ENCODE results near the gene SELENON. TPM values are rescaled to one million over a fixed set of nuclear protein-coding genes. Genes with fewer than 3 reads are reported as not detected.

The SELENON gene
- total and polyA plus RNA-seq, 3 donors from 2014 or later, result 17.2 to 30.7 (median 29.8) TPM

DNA sequence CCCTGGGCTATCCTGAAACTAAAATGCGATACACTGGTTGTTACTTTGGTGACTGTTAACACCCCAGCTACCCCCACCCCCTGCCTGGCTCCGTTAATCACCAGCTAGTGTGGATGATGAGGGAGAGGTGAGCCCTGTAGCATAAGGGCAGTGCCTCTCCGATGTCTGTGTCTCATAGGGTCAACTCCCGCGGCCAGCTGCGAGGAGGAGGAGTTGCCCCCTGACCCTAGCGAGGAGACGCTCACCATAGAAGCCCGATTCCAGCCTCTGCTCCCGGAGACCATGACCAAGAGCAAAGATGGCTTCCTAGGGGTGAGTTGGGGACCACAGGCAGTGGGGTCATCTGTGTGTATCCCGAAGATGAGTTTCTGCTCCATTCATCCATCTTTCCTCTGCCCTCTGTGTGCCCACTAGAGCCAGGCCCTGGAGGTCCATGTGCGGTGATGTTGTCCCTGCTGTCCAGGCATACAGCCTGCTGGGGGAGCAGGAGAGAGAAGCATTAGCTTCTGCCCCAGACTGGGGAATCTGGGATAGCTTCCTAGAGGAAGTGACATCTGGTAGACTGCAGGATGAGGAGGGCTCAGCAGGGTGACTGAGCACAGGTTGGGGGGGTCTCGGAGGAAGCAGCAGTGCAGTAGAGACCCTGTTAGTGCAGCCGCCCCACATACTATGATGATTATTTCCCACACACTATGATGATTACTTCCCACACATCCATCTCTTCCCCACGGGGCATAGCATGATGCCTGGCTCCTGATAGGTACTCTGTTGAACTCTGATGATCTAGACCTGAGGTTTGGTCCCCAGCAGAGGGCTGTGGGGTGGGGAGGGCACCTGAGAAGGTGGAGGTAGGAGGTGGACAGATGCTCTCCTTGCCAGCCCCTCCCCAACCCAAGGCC is 5.2 kb downstream of the SELENON start:
- 85 to 88% methylated on average over 8 to 15 of the region's 15 CpGs for WGBS, 2 donors
- Histone ChIP-seq H3K4me3 (no peak overlapping the region), H3K36me3 (ENCODE audit: low read depth, missing control alignments) (no peaks in the 10 kb centered on the region), H3K27ac (no peak overlapping the region), H3K27me3 (no peaks in the 10 kb centered on the region), H3K4me1 (peaks cover 8% of the 10 kb centered on the region), H3K9me3 (no peaks in the 10 kb centered on the region)
- intact Hi-C loops (cut with DNase I; ENCODE audit: low total_unique reads), result no loop called here
- TF ChIP-seq POLR2A (IDR thresholded peaks at IDR 0.05), result no peak
- TF ChIP-seq, protein P1, sequence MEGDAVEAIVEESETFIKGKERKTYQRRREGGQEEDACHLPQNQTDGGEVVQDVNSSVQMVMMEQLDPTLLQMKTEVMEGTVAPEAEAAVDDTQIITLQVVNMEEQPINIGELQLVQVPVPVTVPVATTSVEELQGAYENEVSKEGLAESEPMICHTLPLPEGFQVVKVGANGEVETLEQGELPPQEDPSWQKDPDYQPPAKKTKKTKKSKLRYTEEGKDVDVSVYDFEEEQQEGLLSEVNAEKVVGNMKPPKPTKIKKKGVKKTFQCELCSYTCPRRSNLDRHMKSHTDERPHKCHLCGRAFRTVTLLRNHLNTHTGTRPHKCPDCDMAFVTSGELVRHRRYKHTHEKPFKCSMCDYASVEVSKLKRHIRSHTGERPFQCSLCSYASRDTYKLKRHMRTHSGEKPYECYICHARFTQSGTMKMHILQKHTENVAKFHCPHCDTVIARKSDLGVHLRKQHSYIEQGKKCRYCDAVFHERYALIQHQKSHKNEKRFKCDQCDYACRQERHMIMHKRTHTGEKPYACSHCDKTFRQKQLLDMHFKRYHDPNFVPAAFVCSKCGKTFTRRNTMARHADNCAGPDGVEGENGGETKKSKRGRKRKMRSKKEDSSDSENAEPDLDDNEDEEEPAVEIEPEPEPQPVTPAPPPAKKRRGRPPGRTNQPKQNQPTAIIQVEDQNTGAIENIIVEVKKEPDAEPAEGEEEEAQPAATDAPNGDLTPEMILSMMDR (IDR thresholded peaks at IDR 0.05), result no peak
- no peak for DNase-seq

DNA sequence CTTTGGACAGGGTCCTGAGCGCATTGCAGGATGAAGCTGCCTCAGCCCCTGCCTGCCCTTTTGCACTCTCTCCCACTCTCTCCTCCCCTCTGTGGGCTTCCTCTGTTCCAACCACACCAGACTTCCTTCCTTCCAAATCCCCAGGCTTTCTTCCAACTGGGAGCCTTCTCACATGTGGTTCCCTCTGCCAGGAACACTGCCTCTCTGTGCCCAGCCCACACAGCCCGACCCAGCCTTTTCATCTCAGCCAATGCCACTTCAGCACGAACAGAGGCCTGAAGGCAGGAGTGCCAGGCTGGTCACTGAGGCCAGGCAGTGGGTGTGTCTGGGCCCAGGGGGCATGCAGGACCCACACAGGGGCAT is 5.9 kb downstream of the SELENON start:
- Histone ChIP-seq H3K4me1 (peaks cover 5% of the 10 kb centered on the region), H3K9me3 (no peaks in the 10 kb centered on the region), H3K36me3 (ENCODE audit: low read depth, missing control alignments) (no peaks in the 10 kb centered on the region), H3K27ac (no peak overlapping the region), H3K4me3 (no peak overlapping the region), H3K27me3 (no peaks in the 10 kb centered on the region)
- DNase-seq, result peak; percentile 47
- 50 to 64% methylated on average over 3 of the region's 3 CpGs for WGBS, 2 donors
- TF ChIP-seq, protein P1 (IDR thresholded peaks at IDR 0.05), result no peak
- TF ChIP-seq POLR2A (IDR thresholded peaks at IDR 0.05), result no peak
- intact Hi-C loops (cut with DNase I; ENCODE audit: low total_unique reads), result no loop called here

DNA sequence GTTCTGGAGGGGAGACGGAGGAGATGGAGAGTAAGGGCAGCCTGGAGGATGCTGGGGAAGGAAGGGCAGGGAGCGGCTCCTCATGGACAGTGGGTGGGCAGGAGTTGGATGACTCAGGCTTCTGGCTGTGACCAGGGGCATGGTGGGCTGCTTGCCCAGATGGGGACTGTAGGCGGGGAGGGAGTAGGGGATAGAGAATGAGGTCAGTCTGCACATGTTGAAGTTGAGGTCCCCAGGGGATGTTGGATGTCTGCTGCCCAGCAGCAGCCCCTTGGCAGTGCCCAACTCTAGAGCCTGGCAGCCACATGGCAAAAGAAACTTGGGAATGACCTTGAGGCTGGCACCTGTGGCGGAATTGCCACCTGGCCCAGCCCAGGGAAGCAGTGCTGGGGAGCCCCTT is 6.4 kb downstream of the SELENON start:
- H3K27ac ChIP-seq, result no peak overlapping the region
- TF ChIP-seq, protein P1 (IDR thresholded peaks at IDR 0.05), result no peak
- TF ChIP-seq POLR2A (IDR thresholded peaks at IDR 0.05), result no peak
- WGBS, 2 donors, result 85 to 88% methylated on average over 4 of the region's 4 CpGs
- intact Hi-C loops (cut with DNase I; ENCODE audit: low total_unique reads), result no loop called here
- no peaks in the 10 kb centered on the region for H3K36me3 ChIP-seq (ENCODE audit: low read depth, missing control alignments)
- DNase-seq, result no peak
- H3K4me3 ChIP-seq, result no peak overlapping the region
- no peaks in the 10 kb centered on the region for H3K4me1 ChIP-seq
- H3K27me3 ChIP-seq, result no peaks in the 10 kb centered on the region
- H3K9me3 ChIP-seq, result no peaks in the 10 kb centered on the region

DNA sequence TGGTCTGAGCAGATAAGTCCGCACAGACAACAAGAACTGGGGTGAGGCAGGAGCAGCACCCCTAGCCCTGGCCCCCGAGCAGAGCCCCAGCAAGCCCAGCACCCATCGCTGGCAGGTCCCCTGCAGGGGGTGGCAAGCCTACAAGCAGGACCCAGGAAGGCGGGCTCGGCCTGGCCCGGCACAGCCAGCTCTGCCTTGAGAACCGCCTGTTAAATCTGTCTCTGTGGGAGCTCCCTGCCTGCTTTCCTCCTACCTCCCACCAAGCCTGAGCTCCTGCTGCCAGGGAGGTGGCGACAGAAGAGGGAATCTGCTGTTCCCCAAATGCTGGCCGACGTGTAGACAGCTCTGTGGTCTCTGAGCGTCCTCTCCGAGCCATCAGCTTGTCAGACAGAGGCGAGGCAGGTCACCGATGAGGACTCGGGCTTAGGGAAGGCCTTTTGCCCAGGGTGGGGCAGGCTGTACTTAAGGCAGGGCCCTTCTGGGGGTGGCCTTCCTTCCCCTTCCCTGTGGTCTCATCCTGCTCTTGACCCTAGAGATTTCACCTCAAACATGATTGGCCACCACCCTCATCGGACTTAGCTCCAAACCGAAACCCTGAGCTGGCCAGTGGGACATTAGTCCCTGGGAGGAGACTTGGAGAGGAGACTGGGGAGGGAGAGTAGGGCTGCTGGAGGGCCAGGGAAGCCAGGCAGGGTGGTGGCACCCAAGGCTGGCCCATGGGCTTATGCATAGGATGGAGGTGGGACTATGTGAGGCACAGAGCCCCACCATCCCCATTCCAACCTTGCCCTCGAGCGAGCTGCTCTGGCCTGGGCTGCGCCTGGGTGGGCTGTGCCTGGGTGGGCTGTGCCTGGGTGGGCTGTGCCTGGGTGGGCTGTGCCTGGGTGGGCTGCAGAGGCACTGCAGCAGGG is 7.7 kb downstream of the SELENON start:
- H3K27ac ChIP-seq, result no peak overlapping the region
- 76 to 78% methylated on average over 6 to 20 of the region's 20 CpGs for WGBS, 2 donors
- TF ChIP-seq POLR2A (IDR thresholded peaks at IDR 0.05), result no peak
- TF ChIP-seq, protein P1 (IDR thresholded peaks at IDR 0.05), result no peak
- no peak overlapping the region for H3K4me3 ChIP-seq
- DNase-seq, result no peak
- H3K9me3 ChIP-seq, result no peaks in the 10 kb centered on the region
- intact Hi-C loops (cut with DNase I; ENCODE audit: low total_unique reads), result no loop called here
- no peaks in the 10 kb centered on the region for H3K27me3 ChIP-seq
- H3K36me3 ChIP-seq (ENCODE audit: low read depth, missing control alignments), result no peaks in the 10 kb centered on the region
- H3K4me1 ChIP-seq, result no peaks in the 10 kb centered on the region
